ENCODE measurements around the gene LGALS9. TPM values are rescaled to one million over a fixed set of nuclear protein-coding genes. Genes with fewer than 3 reads are reported as not detected.

The LGALS9 gene
- polyA plus RNA-seq, 1 donor (not counting 4 experiments of a cell fraction or from before 2014, with no cell fraction given): 0.94 TPM

- Histone ChIP-seq H3K9ac (ENCODE audit: control insufficient read depth, extremely low read depth, insufficient read depth, low read length) (no peak overlapping the region), H3K36me3 (ENCODE audit: control insufficient read depth in 2 of 2, extremely low read depth in 1 of 2, insufficient read depth in 2 of 2, low read length in 2 of 2) (no peaks in the 10 kb centered on the region), H3K4me1 (ENCODE audit: control insufficient read depth, extremely low read depth, insufficient read depth, low read length) (peaks cover 4% of the 10 kb centered on the region), H3K4me3 (ENCODE audit: control insufficient read depth in 2 of 3, extremely low read depth in 1 of 3, insufficient read depth in 2 of 3, low read depth in 1 of 3, low read length in 3 of 3) (no peak overlapping the region), H2AFZ (ENCODE audit: control insufficient read depth, low read length) (no peak overlapping the region), H4K20me1 (ENCODE audit: control insufficient read depth, extremely low read depth, insufficient read depth, low read length) (no peaks in the 10 kb centered on the region), H3K27ac (ENCODE audit: control insufficient read depth, insufficient read depth, low read length) (no peak overlapping the region), H3K79me2 (ENCODE audit: control insufficient read depth, insufficient read depth, low read length) (no peaks in the 10 kb centered on the region), H3K27me3 (ENCODE audit: control insufficient read depth, extremely low read depth, insufficient read depth, low read length) (no peaks in the 10 kb centered on the region), H3K9me1 (ENCODE audit: control insufficient read depth, extremely low read depth, insufficient read depth, low read length) (no peaks in the 10 kb centered on the region), H3K4me2 (ENCODE audit: control insufficient read depth, extremely low read depth, insufficient read depth, low read depth, low read length) (no peak overlapping the region), H3K9me3 (ENCODE audit: control insufficient read depth, low read depth, low read length) (no peaks in the 10 kb centered on the region)
- TF ChIP-seq EZH2 (IDR thresholded peaks at IDR 0.05; ENCODE audit: low read length) (no peak), CTCF (optimal IDR thresholded peaks at IDR 0.05 in 1 of 3, IDR thresholded peaks at IDR 0.05 in 1 of 3, conservative IDR thresholded peaks at IDR 0.05 in 1 of 3; ENCODE audit: extremely low read depth in 1 of 3, insufficient read depth in 2 of 3, low read length in 3 of 3) (no peak)
- dilution Hi-C loops (cut with MboI; ENCODE audit: extremely low pct_ligation_motif_present, low sequenced_read_pairs): no loop called here
- no peak for FAIRE-seq
- DNase-seq (ENCODE audit: low read depth, low spot score): no peak
Observed at GRCh38 chr17:27596566-27597187, 34.3 kb upstream of the LGALS9 start.

GRCh38 chr17:27597188-27597580 lies 33.8 kb upstream of the LGALS9 start:
- H3K9me1 ChIP-seq (ENCODE audit: control insufficient read depth, extremely low read depth, insufficient read depth, low read length): no peaks in the 10 kb centered on the region
- H3K9ac ChIP-seq (ENCODE audit: control insufficient read depth, extremely low read depth, insufficient read depth, low read length): no peak overlapping the region
- DNase-seq (ENCODE audit: low read depth, low spot score) (no peak), FAIRE-seq (no peak)
- H3K9me3 ChIP-seq (ENCODE audit: control insufficient read depth, low read depth, low read length): no peaks in the 10 kb centered on the region
- no peaks in the 10 kb centered on the region for H3K27me3 ChIP-seq (ENCODE audit: control insufficient read depth, extremely low read depth, insufficient read depth, low read length)
- dilution Hi-C loops (cut with MboI; ENCODE audit: extremely low pct_ligation_motif_present, low sequenced_read_pairs): no loop called here
- no peaks in the 10 kb centered on the region for H3K79me2 ChIP-seq (ENCODE audit: control insufficient read depth, insufficient read depth, low read length)
- H4K20me1 ChIP-seq (ENCODE audit: control insufficient read depth, extremely low read depth, insufficient read depth, low read length): no peaks in the 10 kb centered on the region
- no peak overlapping the region for H3K27ac ChIP-seq (ENCODE audit: control insufficient read depth, insufficient read depth, low read length)
- H2AFZ ChIP-seq (ENCODE audit: control insufficient read depth, low read length): no peak overlapping the region
- H3K36me3 ChIP-seq (ENCODE audit: control insufficient read depth in 2 of 2, extremely low read depth in 1 of 2, insufficient read depth in 2 of 2, low read length in 2 of 2): no peaks in the 10 kb centered on the region
- H3K4me1 ChIP-seq (ENCODE audit: control insufficient read depth, extremely low read depth, insufficient read depth, low read length): peaks cover 4% of the 10 kb centered on the region
- H3K4me3 ChIP-seq (ENCODE audit: control insufficient read depth in 2 of 3, extremely low read depth in 1 of 3, insufficient read depth in 2 of 3, low read depth in 1 of 3, low read length in 3 of 3): no peak overlapping the region
- H3K4me2 ChIP-seq (ENCODE audit: control insufficient read depth, extremely low read depth, insufficient read depth, low read depth, low read length): no peak overlapping the region
- TF ChIP-seq CTCF (optimal IDR thresholded peaks at IDR 0.05 in 1 of 3, IDR thresholded peaks at IDR 0.05 in 1 of 3, conservative IDR thresholded peaks at IDR 0.05 in 1 of 3; ENCODE audit: extremely low read depth in 1 of 3, insufficient read depth in 2 of 3, low read length in 3 of 3) (no peak), EZH2 (IDR thresholded peaks at IDR 0.05; ENCODE audit: low read length) (no peak)

Data from keratinocyte (primary cell).